ENCODE data around the gene ISM1.

ISM1 gene

DNA sequence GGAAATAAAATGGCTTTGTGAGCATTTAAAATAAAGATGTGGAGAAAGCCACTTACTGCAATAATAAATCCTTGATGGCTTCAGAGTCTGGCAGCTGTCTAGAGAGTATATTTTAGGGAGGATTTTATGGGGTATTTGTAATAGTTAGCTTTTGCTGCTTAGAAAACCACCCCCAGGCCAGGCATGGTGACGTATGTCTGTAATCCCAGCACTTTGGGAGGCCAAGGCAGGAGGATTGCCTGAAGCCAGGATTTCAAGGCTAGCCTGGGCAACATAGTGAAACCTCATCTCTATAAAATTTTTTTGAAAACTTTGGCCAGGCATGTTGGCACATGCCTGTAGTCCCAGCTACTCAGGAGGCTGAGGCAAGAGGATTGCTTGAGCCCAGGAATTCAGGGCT lies 63.8 kb downstream of the ISM1 start:
- DNase-seq, result no peak

DNA sequence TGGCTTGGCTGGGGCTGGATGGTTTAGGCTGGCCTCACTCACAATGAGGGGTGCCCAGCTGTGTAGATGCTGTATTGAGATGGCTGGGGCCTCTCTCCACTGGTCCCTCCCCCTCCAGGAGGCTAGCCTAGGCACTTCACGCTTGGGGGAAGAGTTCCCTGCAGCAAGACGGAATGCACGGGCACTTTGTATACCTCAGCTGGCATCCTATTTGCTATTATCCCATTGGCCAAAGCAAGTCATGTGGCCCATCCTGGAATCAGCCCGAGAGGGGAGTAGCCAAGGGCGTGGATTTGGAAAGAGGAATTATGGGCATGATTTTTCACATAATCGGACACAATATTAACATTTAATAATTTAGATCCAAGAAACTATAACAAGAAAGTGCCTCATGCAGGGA lies 64.3 kb downstream of the ISM1 start:
- no peak for DNase-seq

DNA sequence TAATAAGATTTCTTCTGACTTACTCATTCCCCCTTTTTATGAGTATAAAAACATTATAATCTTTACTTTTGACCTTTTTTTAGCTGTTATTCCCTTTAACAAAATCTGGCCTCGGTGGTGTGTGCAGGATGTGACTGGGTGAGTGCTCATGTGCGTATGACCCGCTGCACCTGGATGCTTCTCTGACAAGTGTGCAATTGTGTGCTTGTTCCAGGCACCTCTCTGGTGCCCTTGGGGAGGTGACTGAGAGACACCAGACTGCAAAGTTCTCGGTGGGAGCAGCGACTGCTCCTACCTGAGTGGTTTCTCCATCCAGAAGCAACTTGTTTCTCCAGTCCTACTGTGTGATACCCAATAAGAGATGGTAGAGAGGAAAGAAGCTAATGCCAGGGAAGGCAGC lies 65.0 kb downstream of the ISM1 start:
- DNase-seq, result no peak

- DNase-seq, result no peak
These were observed 65.5 kb downstream of the ISM1 start for GRCh38 chr20:13286607-13287006.

GRCh38 chr20:13288357-13288756 lies 67.3 kb downstream of the ISM1 start:
- no peak for DNase-seq

DNA sequence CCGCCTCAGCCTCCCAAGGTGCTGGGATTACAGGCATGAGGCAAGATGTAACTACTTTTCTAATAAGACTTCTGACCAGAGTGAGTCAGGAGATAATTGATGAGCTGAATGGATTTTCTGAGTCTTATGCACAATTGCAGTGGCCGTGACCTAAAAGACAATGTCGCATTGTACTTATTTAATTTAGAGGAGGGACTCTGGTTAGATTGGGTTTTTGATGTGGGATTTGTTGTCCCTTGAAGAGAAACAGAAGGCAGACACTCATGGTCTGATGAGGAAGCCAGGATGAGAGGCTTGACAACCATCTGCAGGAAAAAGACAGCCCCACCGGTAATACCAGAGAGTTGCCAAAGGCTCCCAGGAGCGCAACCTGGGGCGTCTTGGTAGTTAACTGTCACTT lies 68.0 kb downstream of the ISM1 start:
- DNase-seq, result no peak

DNA sequence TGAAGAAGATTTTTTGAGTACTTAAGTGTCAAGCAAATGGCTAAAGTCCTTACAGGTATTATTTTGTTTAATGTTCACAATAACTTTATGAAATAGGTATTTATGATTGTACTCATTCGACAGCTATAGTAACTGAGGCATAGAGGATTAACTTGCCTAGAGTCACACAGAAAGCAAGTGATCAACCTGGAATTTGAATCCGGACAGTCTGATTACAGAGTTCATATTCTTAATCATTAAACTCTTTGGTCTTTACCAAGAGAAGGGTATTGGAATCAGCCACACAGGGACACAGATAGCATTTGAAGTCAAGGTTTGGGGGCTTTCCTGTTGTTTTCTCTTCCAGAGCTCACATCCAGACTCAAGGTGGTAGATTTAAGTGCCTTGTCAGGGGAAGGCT lies 69.7 kb downstream of the ISM1 start:
- DNase-seq, result no peak

DNA sequence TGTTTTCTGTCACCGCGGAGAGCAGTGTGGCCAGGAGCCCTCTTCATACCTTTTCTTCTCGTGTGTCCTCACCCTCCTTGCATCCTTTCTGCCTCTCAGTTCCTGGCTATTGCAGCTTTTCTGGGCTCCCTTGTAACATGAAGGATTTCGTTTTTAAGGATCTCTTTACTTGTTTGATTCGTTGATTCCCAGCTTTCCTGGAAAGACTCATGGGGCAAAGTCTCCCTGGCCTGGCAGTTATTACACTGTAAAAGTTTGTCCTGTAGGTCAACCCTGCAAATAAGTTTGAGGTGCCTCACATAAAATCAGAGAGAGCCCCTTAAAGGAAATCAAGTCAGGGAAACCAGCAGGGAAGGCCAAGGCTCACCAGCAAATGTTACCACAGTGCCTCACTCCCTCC lies 70.1 kb downstream of the ISM1 start:
- no peak for DNase-seq

DNA sequence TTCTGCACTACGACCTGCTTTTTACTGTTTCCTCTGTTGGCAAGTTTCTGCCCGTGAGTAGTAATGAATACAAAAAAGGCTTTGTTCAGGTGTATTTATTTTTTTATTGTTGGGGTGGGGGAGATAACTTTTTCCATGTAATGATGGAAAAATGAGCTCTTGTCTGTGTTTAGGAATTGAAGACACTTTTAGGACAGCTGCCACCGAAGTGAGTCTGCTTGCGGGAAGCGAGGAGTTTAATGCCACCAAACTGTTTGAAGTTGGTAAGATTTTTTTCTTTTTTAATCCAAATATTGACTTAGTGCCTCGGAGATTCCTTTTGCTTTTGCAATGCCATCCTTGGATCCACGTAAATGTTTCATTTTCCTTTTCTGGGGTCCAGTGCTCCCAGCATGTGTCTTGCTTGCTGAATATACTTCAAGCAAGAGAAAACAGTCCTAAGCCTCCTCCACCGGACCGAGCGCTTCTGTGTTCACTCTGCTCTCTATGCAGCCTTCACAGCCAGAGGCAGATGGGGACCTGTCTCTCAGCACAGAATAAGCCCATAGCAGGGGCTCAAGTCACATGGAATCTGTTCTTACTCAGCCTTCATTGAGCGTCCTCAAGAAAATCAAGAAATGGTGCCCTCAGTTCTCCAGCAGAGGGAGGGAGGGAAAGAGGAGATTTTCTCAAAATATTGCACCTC lies 71.3 kb downstream of the ISM1 start:
- no peak for DNase-seq

DNA sequence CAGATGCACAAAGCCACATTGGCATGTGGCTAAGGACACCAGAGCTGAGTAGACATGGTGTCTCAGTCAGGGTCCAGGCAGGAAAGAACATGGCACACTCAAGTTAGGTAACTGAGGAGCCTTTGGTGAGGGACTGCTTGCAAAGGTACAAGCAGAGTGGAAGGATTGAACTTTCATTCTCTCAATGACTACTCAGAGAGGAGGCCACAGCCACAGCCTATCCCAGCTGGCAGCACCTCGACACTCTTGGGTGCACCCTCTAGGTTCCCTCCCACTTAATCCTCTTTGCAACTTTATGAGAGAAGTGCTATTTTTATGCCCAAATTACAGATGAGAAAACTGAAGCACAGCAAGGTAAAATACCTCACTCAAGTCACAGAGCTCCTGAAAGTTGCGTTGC lies 73.4 kb downstream of the ISM1 start:
- DNase-seq, result no peak

DNA sequence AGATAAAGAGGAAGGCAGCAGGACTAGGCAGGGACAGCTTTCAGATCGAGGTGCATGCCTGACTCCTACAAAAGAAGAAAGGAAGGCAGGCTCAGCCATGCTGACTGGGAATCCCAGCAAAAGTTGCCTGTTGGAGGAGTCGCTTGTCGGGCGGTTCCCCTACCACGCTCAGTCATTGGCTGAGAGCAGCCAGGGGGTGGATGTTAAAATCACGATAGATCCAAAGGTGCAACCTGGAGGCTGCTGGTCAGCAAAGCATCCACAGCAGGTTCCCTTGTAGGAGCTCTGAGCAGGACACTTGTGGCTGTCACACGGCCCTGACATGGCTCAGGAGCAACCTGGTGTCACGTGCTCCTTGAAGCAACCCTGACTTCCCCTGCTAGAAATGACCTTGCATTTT lies 74.6 kb downstream of the ISM1 start:
- DNase-seq, result no peak

DNA sequence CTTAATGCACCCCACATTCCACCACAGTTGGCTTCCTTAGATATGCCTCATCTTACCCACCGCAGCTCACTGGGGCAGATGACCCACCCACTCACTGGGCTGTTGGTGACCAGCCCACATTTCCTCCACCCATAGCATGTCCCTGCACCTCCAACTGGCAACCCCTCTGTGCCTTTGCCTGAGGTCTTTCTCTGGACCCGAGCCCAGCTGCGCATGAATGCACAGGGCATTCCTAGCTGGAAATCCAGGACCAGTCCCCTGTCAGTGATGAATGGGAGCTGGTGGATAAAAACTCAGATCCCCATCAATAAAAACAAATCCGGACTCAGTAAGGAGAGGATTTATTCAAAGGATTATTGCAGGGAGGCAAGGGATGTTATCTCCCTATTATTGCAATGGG lies 75.0 kb downstream of the ISM1 start:
- DNase-seq, result no peak

DNA sequence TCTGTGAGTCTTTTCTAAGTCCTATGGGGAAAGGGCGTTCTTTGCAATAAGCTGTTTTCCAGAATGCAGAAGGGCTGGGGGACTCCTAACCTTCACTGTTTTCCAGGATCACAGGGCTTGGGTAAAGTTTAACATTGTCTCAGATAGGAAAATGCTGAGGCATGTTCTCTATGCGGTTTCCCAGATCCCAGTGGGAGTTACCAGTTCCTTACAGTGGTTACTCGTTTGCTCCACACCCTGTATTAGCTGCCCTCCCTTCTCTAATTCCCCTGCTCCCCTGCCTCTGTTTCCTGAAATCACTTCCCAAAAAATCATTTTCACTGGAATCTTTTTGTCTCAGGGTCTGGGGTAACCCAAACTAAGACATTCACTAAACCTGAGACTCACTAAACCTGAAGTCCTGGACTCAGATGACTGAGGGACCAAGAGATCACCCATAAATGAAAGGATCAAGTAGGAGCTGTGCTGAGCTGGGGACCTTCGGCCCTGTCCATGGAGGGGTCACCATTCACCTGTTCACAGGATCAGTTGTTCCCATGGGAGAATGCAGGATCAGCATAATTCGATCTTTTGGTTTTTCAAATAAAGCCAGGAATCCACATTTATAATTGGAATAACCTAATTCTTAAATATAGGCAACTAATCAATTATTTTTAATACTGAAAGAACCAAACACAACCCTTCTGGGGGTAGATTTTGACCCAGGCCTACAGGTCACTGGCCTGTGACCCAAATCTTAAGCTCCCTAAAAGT lies 76.2 kb downstream of the ISM1 start:
- DNase-seq, result no peak

- DNase-seq, result no peak
These were observed 77.8 kb downstream of the ISM1 start for GRCh38 chr20:13298692-13299373.

- DNase-seq, result no peak
These were observed 78.3 kb downstream of the ISM1 start for GRCh38 chr20:13299401-13299800.

DNA sequence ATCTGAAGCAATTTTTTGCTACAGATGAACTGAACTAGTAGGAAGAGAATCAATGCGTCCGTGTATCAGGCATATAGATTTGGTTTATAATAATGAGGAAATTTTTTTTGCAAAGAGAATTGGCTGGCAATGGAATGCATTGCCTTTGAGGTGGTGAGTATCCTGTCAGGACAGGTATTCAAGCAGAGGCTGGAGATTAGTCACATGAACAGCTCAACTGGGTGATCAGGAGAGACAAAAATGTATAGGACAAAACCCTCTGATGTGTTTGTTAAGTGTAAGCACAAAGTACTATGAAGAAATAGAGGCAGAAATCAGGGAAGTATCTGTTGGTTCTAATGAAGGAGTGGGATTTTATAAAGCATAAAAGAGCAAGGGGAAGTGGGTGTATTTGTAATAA lies 80.5 kb downstream of the ISM1 start:
- no peak for DNase-seq

DNA sequence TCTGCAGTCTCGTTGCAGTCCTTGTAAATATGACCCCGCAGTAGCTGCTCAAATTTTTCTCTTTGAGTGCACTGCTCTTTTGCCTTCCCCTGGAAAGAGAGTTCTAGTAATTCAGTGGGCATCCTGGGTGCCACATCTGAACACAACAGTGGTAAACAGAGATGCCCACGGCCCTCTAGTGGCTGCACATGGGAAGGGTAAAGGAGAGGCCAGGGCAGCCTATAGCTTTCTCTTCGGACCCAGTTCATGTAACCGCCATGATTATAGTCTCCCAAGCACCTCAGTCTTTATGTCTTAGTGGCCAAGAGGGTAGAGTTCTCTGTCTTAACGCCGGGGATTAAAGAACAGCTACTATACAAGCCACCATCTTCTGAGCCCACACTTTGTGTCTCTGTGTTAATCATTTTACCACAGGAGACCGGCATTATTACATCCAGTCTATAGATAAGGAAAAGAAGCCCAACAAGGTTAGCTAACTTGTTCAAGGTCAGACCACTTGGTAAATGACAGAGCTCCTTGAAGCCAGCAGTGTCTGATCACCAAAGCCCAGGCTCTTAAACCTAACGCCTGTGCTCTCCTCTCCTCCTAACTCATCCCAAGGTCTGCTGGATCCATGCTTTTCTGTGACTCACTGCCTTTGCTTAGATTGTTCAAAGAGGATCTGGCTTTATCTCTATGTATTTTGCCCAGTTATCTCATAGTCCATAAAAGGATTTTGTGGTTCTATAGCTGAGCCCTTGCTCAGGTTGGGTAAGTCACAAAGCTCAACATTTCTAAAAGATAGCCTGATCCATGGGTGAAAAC lies 81.8 kb downstream of the ISM1 start:
- no peak for DNase-seq

DNA sequence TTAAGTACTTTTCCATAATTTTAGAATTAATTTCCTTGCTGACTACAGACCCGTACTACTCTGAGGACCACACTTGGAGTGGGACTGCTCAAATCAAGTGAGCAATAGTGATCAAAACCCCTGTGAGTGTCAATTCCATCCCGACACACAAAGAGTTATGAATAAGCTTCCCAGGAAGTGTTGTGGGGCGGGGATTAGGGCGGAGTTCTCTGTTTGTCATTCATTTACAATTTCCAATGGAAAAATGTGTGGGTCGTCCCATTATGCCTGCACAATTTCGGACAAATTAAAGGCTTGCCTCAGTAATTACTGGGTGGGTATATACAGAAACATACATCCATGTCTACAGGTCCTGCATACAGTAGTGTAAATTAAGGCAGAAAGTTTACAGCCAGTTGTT lies 84.2 kb downstream of the ISM1 start:
- DNase-seq, result no peak

DNA sequence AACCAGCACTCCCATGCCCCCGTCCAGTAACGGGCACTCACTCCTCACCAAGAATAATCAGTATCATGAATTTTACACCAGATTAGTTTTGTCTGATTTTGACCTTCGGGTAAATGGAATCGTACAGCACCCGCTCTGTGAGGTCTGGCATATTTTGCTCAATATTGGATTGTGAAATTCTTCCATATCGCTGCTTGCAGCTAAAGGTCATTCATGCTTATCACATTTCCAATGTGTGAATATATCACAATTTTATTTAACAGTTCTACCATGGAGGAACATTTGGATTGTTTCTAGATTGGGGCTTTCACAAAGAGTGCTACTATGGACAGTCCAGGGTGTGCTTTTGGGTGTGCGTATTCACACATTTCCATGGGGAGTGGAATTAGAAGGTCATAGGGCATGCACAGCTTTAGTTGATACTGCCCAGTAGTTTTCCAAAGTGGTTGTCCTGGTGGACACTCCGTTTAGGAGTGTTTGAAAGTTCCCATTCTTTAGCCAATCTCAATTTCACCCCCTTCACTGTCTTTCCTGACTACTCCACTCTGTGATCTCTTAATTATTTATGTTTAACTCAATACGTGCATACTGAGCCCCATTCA lies 86.6 kb downstream of the ISM1 start:
- no peak for DNase-seq

GRCh38 chr20:13312300-13312699 lies 91.2 kb downstream of the ISM1 start:
- no peak for DNase-seq

DNA sequence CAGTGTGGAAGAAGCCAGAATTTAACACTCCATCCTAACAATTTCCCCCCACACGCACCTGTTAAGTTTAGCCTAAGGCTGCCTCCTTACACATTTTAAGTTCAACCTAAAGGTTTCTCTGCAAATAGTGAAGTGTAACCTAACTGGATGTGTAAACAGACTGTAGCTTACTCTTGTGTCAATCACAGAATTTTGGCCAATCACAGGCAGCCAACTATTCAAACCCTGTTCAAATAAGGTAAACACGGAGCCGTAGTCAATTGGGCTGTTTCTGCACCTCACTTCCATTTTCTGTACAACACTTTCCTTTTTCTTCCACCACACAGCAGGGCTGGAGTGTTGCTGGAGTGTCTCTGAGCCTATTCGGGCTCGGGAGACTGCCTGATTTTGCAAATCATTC lies 92.1 kb downstream of the ISM1 start:
- no peak for DNase-seq

DNA sequence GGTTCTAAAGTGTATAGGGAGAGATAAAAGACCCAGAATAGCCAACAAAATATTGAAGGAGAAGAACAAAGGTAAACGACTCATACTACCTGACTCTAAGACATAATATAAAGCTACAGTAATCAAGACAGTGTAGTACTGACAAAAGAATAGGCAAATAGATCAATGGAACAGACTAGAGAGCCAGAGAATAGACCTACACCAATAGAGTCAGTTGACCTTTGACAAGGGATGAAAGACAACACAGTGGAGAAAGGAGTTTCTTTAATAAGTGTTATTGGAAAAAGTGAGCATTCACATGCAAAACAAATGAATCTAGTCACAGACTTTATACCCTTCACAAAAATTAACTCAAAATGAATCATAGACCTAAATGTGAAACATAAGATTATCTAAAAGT lies 96.4 kb downstream of the ISM1 start:
- DNase-seq, result no peak
